ENCODE results near the gene MBD3L1. TPM values are rescaled to one million over a fixed set of nuclear protein-coding genes. Genes with fewer than 3 reads are reported as not detected.

MBD3L1 gene
- total RNA-seq, 1 donor from 2014 or later: not detected

DNA sequence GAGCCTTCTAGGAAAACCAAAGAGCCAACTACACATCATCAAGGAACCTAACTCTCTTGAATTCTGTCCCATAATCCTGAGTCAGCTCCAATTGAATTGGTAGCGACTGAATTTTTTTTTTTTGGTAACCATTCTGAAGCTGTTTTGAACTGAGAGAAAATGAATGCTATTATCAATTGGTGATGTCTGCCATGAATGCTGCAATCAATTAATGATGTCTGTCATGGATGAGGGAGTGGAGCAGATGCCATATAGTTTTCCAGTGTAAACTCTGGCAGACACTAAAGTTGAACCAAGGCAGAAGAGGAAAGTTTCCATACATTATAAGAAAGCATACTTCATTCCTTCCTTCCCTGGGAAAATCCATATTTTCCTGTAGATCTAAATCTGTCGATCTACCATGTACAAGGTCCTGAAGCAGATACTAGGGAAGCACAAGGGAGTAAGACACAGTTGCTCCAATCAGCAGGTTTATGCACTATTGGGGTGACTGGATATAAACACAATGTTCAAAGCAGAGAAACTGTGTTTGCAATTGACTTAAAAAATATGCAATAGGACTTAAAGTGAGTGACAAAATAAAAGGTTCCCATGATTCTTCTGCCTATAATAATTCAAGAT is 48.8 kb downstream of the MBD3L1 start:
- no peaks in the 10 kb centered on the region for H3K36me3 Mint-ChIP-seq (ENCODE audit: low read depth, unreplicated experiment)
- Histone ChIP-seq H3K9me3 (ENCODE audit: insufficient read depth, low read depth, low read length) (peaks cover 14% of the 10 kb centered on the region), H3K36me3 (ENCODE audit: insufficient read depth, low read length) (no peaks in the 10 kb centered on the region), H3K27me3 (ENCODE audit: insufficient read depth, low read length) (no peaks in the 10 kb centered on the region), H3K4me2 (ENCODE audit: low read length) (no peak overlapping the region), H2AFZ (ENCODE audit: low read depth, low read length) (no peak overlapping the region), H3K4me1 (ENCODE audit: insufficient read depth, low read length) (no peaks in the 10 kb centered on the region), H3K27ac (ENCODE audit: low read depth, low read length) (no peak overlapping the region), H3K9ac (ENCODE audit: low read length) (no peak overlapping the region), H3K79me2 (ENCODE audit: insufficient read depth, low read length) (no peaks in the 10 kb centered on the region), H4K20me1 (ENCODE audit: insufficient read depth, low read length) (no peaks in the 10 kb centered on the region), H3K4me3 (ENCODE audit: insufficient read depth, low read depth, low read length) (no peak overlapping the region)
- H3K4me1 Mint-ChIP-seq (ENCODE audit: low read depth, unreplicated experiment): no peaks in the 10 kb centered on the region
- TF ChIP-seq EZH2 (IDR thresholded peaks at IDR 0.05; ENCODE audit: insufficient read depth, low read length): no peak
- TF ChIP-seq, protein P1, sequence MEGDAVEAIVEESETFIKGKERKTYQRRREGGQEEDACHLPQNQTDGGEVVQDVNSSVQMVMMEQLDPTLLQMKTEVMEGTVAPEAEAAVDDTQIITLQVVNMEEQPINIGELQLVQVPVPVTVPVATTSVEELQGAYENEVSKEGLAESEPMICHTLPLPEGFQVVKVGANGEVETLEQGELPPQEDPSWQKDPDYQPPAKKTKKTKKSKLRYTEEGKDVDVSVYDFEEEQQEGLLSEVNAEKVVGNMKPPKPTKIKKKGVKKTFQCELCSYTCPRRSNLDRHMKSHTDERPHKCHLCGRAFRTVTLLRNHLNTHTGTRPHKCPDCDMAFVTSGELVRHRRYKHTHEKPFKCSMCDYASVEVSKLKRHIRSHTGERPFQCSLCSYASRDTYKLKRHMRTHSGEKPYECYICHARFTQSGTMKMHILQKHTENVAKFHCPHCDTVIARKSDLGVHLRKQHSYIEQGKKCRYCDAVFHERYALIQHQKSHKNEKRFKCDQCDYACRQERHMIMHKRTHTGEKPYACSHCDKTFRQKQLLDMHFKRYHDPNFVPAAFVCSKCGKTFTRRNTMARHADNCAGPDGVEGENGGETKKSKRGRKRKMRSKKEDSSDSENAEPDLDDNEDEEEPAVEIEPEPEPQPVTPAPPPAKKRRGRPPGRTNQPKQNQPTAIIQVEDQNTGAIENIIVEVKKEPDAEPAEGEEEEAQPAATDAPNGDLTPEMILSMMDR (IDR thresholded peaks at IDR 0.05; ENCODE audit: insufficient read depth, low read depth, low read length): no peak
- no peak overlapping the region for H3K4me3 Mint-ChIP-seq (ENCODE audit: unreplicated experiment)
- H3K27me3 Mint-ChIP-seq (ENCODE audit: low read depth, unreplicated experiment): no peaks in the 10 kb centered on the region
- no peak overlapping the region for H3K27ac Mint-ChIP-seq (ENCODE audit: unreplicated experiment)
- FAIRE-seq (no peak), DNase-seq (ENCODE audit: low read depth) (no peak)
- peaks cover 14% of the 10 kb centered on the region for H3K9me3 Mint-ChIP-seq (ENCODE audit: unreplicated experiment)

- Histone ChIP-seq H3K79me2 (ENCODE audit: insufficient read depth, low read length) (no peaks in the 10 kb centered on the region), H3K9ac (ENCODE audit: low read length) (no peak overlapping the region), H3K27ac (ENCODE audit: low read depth, low read length) (no peak overlapping the region), H3K4me1 (ENCODE audit: insufficient read depth, low read length) (no peaks in the 10 kb centered on the region), H3K36me3 (ENCODE audit: insufficient read depth, low read length) (no peaks in the 10 kb centered on the region), H3K4me3 (ENCODE audit: insufficient read depth, low read depth, low read length) (no peak overlapping the region), H2AFZ (ENCODE audit: low read depth, low read length) (no peak overlapping the region), H3K27me3 (ENCODE audit: insufficient read depth, low read length) (no peaks in the 10 kb centered on the region), H3K9me3 (ENCODE audit: insufficient read depth, low read depth, low read length) (peaks cover 17% of the 10 kb centered on the region), H4K20me1 (ENCODE audit: insufficient read depth, low read length) (no peaks in the 10 kb centered on the region), H3K4me2 (ENCODE audit: low read length) (no peak overlapping the region)
- Mint-ChIP-seq H3K36me3 (ENCODE audit: low read depth, unreplicated experiment) (no peaks in the 10 kb centered on the region), H3K27ac (ENCODE audit: unreplicated experiment) (no peak overlapping the region), H3K4me3 (ENCODE audit: unreplicated experiment) (no peak overlapping the region), H3K9me3 (ENCODE audit: unreplicated experiment) (peaks cover 14% of the 10 kb centered on the region), H3K4me1 (ENCODE audit: low read depth, unreplicated experiment) (no peaks in the 10 kb centered on the region), H3K27me3 (ENCODE audit: low read depth, unreplicated experiment) (no peaks in the 10 kb centered on the region)
- DNase-seq (ENCODE audit: low read depth) (no peak), FAIRE-seq (no peak)
- TF ChIP-seq EZH2 (IDR thresholded peaks at IDR 0.05; ENCODE audit: insufficient read depth, low read length): no peak
- TF ChIP-seq, protein P1 (IDR thresholded peaks at IDR 0.05; ENCODE audit: insufficient read depth, low read depth, low read length): no peak
Observed at GRCh38 chr19:8881512-8881911, 49.3 kb downstream of the MBD3L1 start.

- Histone ChIP-seq H3K4me2 (ENCODE audit: low read length) (no peak overlapping the region), H3K36me3 (ENCODE audit: insufficient read depth, low read length) (no peaks in the 10 kb centered on the region), H3K9ac (ENCODE audit: low read length) (no peak overlapping the region), H3K27ac (ENCODE audit: low read depth, low read length) (no peak overlapping the region), H3K4me3 (ENCODE audit: insufficient read depth, low read depth, low read length) (no peak overlapping the region), H3K9me3 (ENCODE audit: insufficient read depth, low read depth, low read length) (peaks cover 22% of the 10 kb centered on the region), H2AFZ (ENCODE audit: low read depth, low read length) (no peak overlapping the region), H4K20me1 (ENCODE audit: insufficient read depth, low read length) (no peaks in the 10 kb centered on the region), H3K4me1 (ENCODE audit: insufficient read depth, low read length) (no peaks in the 10 kb centered on the region), H3K79me2 (ENCODE audit: insufficient read depth, low read length) (no peaks in the 10 kb centered on the region), H3K27me3 (ENCODE audit: insufficient read depth, low read length) (no peaks in the 10 kb centered on the region)
- DNase-seq (ENCODE audit: low read depth) (no peak), FAIRE-seq (no peak)
- Mint-ChIP-seq H3K9me3 (ENCODE audit: unreplicated experiment) (peaks cover 4% of the 10 kb centered on the region), H3K4me1 (ENCODE audit: low read depth, unreplicated experiment) (no peaks in the 10 kb centered on the region), H3K27me3 (ENCODE audit: low read depth, unreplicated experiment) (no peaks in the 10 kb centered on the region), H3K4me3 (ENCODE audit: unreplicated experiment) (no peak overlapping the region), H3K27ac (ENCODE audit: unreplicated experiment) (no peak overlapping the region), H3K36me3 (ENCODE audit: low read depth, unreplicated experiment) (no peaks in the 10 kb centered on the region)
- TF ChIP-seq EZH2 (IDR thresholded peaks at IDR 0.05; ENCODE audit: insufficient read depth, low read length): no peak
- TF ChIP-seq, protein P1 (IDR thresholded peaks at IDR 0.05; ENCODE audit: insufficient read depth, low read depth, low read length): no peak
Observed at GRCh38 chr19:8884416-8884815, 52.2 kb downstream of the MBD3L1 start.

Data from astrocyte (in vitro differentiated cells and primary cell).